NCI-H187 treated with DMSO at 0.1 percent for 48 hours (cell line): ENCODE results near the gene PRSS33.

Source experiments
- DNase-seq: peaks from one replicate; lab custom pipeline; 2025; lab: John Stamatoyannopoulos, UW

Gene PRSS33

GRCh38 chr16:2741168-2741567 lies 46.2 kb downstream of the PRSS33 start:
- DNase-seq, result no peak

- DNase-seq, result no peak
Measured at GRCh38 chr16:2740476-2740875, 46.9 kb downstream of the PRSS33 start.

- DNase-seq, result no peak
Measured at GRCh38 chr16:2739625-2740430, 47.5 kb downstream of the PRSS33 start.

GRCh38 chr16:2738615-2739014 lies 48.7 kb downstream of the PRSS33 start:
- no peak for DNase-seq

- no peak for DNase-seq
Measured at GRCh38 chr16:2737895-2738418, 49.4 kb downstream of the PRSS33 start.

- no peak for DNase-seq
Measured at GRCh38 chr16:2737238-2737605, 50.1 kb downstream of the PRSS33 start.

- DNase-seq, result no peak
Measured at GRCh38 chr16:2736476-2737237, 50.7 kb downstream of the PRSS33 start.

- no peak for DNase-seq
Measured at GRCh38 chr16:2734844-2735515, 52.4 kb downstream of the PRSS33 start.
